ENCODE measurements around the gene PBX3. TPM values are rescaled to one million over a fixed set of nuclear protein-coding genes. Genes with fewer than 3 reads are reported as not detected.

The PBX3 gene
- total and polyA plus RNA-seq, 3 donors from 2014 or later: 21.0 to 56.1 (median 48.0) TPM

- Histone ChIP-seq H3K4me3 (no peak overlapping the region), H3K27ac (no peak overlapping the region), H3K9me3 (no peaks in the 10 kb centered on the region), H3K27me3 (no peaks in the 10 kb centered on the region), H3K4me1 (no peaks in the 10 kb centered on the region), H3K36me3 (ENCODE audit: low read depth, missing control alignments) (no peaks in the 10 kb centered on the region)
- intact Hi-C loops (cut with DNase I; ENCODE audit: low total_unique reads): no loop called here
- WGBS, 2 donors: 93 to 94% methylated on average over 4 of the region's 4 CpGs
- TF ChIP-seq CTCF (IDR thresholded peaks at IDR 0.05) (no peak), POLR2A (IDR thresholded peaks at IDR 0.05) (no peak)
- no peak for DNase-seq
Observed at GRCh38 chr9:125924351-125924750, 177.2 kb downstream of the PBX3 start.

- DNase-seq: no peak
- H3K27me3 ChIP-seq: no peaks in the 10 kb centered on the region
- no peak overlapping the region for H3K4me3 ChIP-seq
- no peaks in the 10 kb centered on the region for H3K4me1 ChIP-seq
- intact Hi-C loops (cut with DNase I; ENCODE audit: low total_unique reads): no loop called here
- no peak for TF ChIP-seq CTCF (IDR thresholded peaks at IDR 0.05)
- no peak for TF ChIP-seq POLR2A (IDR thresholded peaks at IDR 0.05)
- H3K9me3 ChIP-seq: no peaks in the 10 kb centered on the region
- H3K36me3 ChIP-seq (ENCODE audit: low read depth, missing control alignments): no peaks in the 10 kb centered on the region
- H3K27ac ChIP-seq: no peak overlapping the region
- WGBS, 2 donors: 94 to 97% methylated on average over 1 of the region's 1 CpG
Observed at GRCh38 chr9:125926936-125927335, 179.8 kb downstream of the PBX3 start.

GRCh38 chr9:125929846-125930245, 182.7 kb downstream of the PBX3 start:
- no peaks in the 10 kb centered on the region for H3K36me3 ChIP-seq (ENCODE audit: low read depth, missing control alignments)
- intact Hi-C loops (cut with DNase I; ENCODE audit: low total_unique reads): no loop called here
- WGBS, 2 donors: 90 to 92% methylated on average over 2 of the region's 2 CpGs
- DNase-seq: no peak
- H3K4me3 ChIP-seq: no peak overlapping the region
- no peaks in the 10 kb centered on the region for H3K4me1 ChIP-seq
- H3K27ac ChIP-seq: no peak overlapping the region
- TF ChIP-seq POLR2A (IDR thresholded peaks at IDR 0.05): no peak
- TF ChIP-seq CTCF (IDR thresholded peaks at IDR 0.05): no peak
- no peaks in the 10 kb centered on the region for H3K9me3 ChIP-seq
- H3K27me3 ChIP-seq: no peaks in the 10 kb centered on the region

- 90 to 96% methylated on average over 4 of the region's 4 CpGs for WGBS, 2 donors
- intact Hi-C loops (cut with DNase I; ENCODE audit: low total_unique reads): no loop called here
- no peak for DNase-seq
Observed at GRCh38 chr9:125931211-125931610, 184.0 kb downstream of the PBX3 start.

More at GRCh38 chr9:125931211-125931610, 184.0 kb downstream of the PBX3 start:
- TF ChIP-seq CTCF (IDR thresholded peaks at IDR 0.05): no peak
- no peak for TF ChIP-seq POLR2A (IDR thresholded peaks at IDR 0.05)
- H3K27ac ChIP-seq: no peak overlapping the region
- no peaks in the 10 kb centered on the region for H3K27me3 ChIP-seq
- H3K4me1 ChIP-seq: no peaks in the 10 kb centered on the region
- H3K9me3 ChIP-seq: no peaks in the 10 kb centered on the region
- H3K4me3 ChIP-seq: no peak overlapping the region
- H3K36me3 ChIP-seq (ENCODE audit: low read depth, missing control alignments): no peaks in the 10 kb centered on the region
